ENCODE results near the gene LATS1.

LATS1 gene

GRCh38 chr6:149714442-149714841, 3.5 kb downstream of the LATS1 start:
- peaks cover 18% of the 10 kb centered on the region for H3K36me3 Mint-ChIP-seq (ENCODE audit: low read depth)

GRCh38 chr6:149711711-149712110, 6.2 kb downstream of the LATS1 start:
- TF ChIP-seq CTCF (IDR thresholded peaks at IDR 0.05; ENCODE audit: unreplicated experiment in 3 of 3): no peak
- Mint-ChIP-seq H3K9me3 (no peaks in the 10 kb centered on the region), H3K27ac (no peak overlapping the region), H3K27me3 (ENCODE audit: low read depth) (no peaks in the 10 kb centered on the region), H3K36me3 (ENCODE audit: low read depth) (peaks cover 18% of the 10 kb centered on the region), H3K4me1 (peaks cover 38% of the 10 kb centered on the region), H3K4me3 (no peak overlapping the region)

More at GRCh38 chr6:149714442-149714841, 3.5 kb downstream of the LATS1 start:
- Mint-ChIP-seq H3K27me3 (ENCODE audit: low read depth) (no peaks in the 10 kb centered on the region), H3K4me1 (peaks cover 37% of the 10 kb centered on the region), H3K27ac (no peak overlapping the region), H3K4me3 (peak overlapping the region in 2 of 3 experiments; percentile 21 to 27), H3K9me3 (no peaks in the 10 kb centered on the region)
- TF ChIP-seq CTCF (IDR thresholded peaks at IDR 0.05; ENCODE audit: unreplicated experiment in 3 of 3): no peak

- TF ChIP-seq CTCF (IDR thresholded peaks at IDR 0.05; ENCODE audit: unreplicated experiment in 3 of 3): no peak
- Mint-ChIP-seq H3K9me3 (no peaks in the 10 kb centered on the region), H3K36me3 (ENCODE audit: low read depth) (peaks cover 15% of the 10 kb centered on the region), H3K27me3 (ENCODE audit: low read depth) (no peaks in the 10 kb centered on the region), H3K4me3 (no peak overlapping the region), H3K27ac (peak overlapping the region in 1 of 3 experiments; percentile 12), H3K4me1 (peaks cover 9% of the 10 kb centered on the region)
These were observed 16.2 kb downstream of the LATS1 start for GRCh38 chr6:149701714-149702113.

- Mint-ChIP-seq H3K36me3 (ENCODE audit: low read depth) (peaks cover 20% of the 10 kb centered on the region), H3K4me3 (no peak overlapping the region), H3K4me1 (peaks cover 9% of the 10 kb centered on the region), H3K27me3 (ENCODE audit: low read depth) (no peaks in the 10 kb centered on the region), H3K9me3 (no peaks in the 10 kb centered on the region), H3K27ac (no peak overlapping the region)
- TF ChIP-seq CTCF (IDR thresholded peaks at IDR 0.05; ENCODE audit: unreplicated experiment in 3 of 3): no peak
These were observed 18.8 kb downstream of the LATS1 start for GRCh38 chr6:149699150-149699549.

- Mint-ChIP-seq H3K4me1 (peaks cover 9% of the 10 kb centered on the region), H3K4me3 (no peak overlapping the region), H3K27ac (no peak overlapping the region), H3K9me3 (no peaks in the 10 kb centered on the region), H3K27me3 (ENCODE audit: low read depth) (no peaks in the 10 kb centered on the region), H3K36me3 (ENCODE audit: low read depth) (peaks cover 25% of the 10 kb centered on the region)
- TF ChIP-seq CTCF (IDR thresholded peaks at IDR 0.05; ENCODE audit: unreplicated experiment in 3 of 3): no peak
These were observed 19.7 kb downstream of the LATS1 start for GRCh38 chr6:149698175-149698574.

- H3K36me3 Mint-ChIP-seq (ENCODE audit: low read depth): peaks cover 35% of the 10 kb centered on the region
- peaks cover 7% of the 10 kb centered on the region for H3K4me1 Mint-ChIP-seq
- no peak overlapping the region for H3K4me3 Mint-ChIP-seq
- H3K9me3 Mint-ChIP-seq: no peaks in the 10 kb centered on the region
- no peak overlapping the region for H3K27ac Mint-ChIP-seq
- no peaks in the 10 kb centered on the region for H3K27me3 Mint-ChIP-seq (ENCODE audit: low read depth)
- TF ChIP-seq CTCF (IDR thresholded peaks at IDR 0.05; ENCODE audit: unreplicated experiment in 3 of 3): no peak
These were observed 21.0 kb downstream of the LATS1 start for GRCh38 chr6:149696901-149697300.
